Left lung (tissue), 10 donors: ENCODE data around the gene COX7A2. TPM values are rescaled to one million over a fixed set of nuclear protein-coding genes. Genes with fewer than 3 reads are reported as not detected.

Experiments
- ATAC-seq: fragments of 200-7000 bp; cut with Tn5 transposase; one replicate; pipeline ENCODE4 v1.9.1; 2020; ENCODE audit warnings: moderate library complexity
- DNase-seq, 4 donors: peaks; one replicate each; pipeline ENCODE4 v3.0.0-alpha.2; 2013 to 2020
- H3K27ac ChIP-seq, 2 donors: fragments of 200-600 bp; sonication (generic) in 1 of 2; one replicate each; pipeline versions ENCODE4 v1.5.0 to v1.8.0; 2020 to 2021
- H3K27me3 ChIP-seq, 2 donors: fragments of 200-600 bp; sonication (generic) in 1 of 2; one replicate each; pipeline versions ENCODE4 v1.5.0 to v1.8.0; 2020 to 2021
- H3K36me3 ChIP-seq, 2 donors: fragments of 200-600 bp; sonication (generic) in 1 of 2; one replicate each; pipeline versions ENCODE4 v1.5.0 to v1.8.0; 2020 to 2021
- H3K4me1 ChIP-seq, 2 donors: fragments of 200-600 bp; one replicate each; pipeline ENCODE4 v1.8.0; 2021
- H3K4me3 ChIP-seq, 2 donors: fragments of 200-600 bp; sonication (generic) in 1 of 2; one replicate each; pipeline versions ENCODE4 v1.5.0 to v1.8.0; 2020 to 2021; ENCODE audit warnings: mild to moderate bottlenecking in 1 of 2
- H3K9me3 ChIP-seq, 2 donors: fragments of 200-600 bp; sonication (generic) in 1 of 2; one replicate each; pipeline versions ENCODE4 v1.5.0 to v1.8.0; 2020 to 2021
- intact Hi-C, 2 donors: fragments of 100-400 bp; cut with DNase I; formaldehyde crosslinking; loops; one replicate each; pipeline versions ENCODE4 v1.11.2 to v1.14.2; 2022
- polyA plus RNA-seq, 6 donors: library from polyadenylated mRNA; unstranded; fragments of 120-200 nt; gene quantifications; one replicate each; pipeline ENCODE4 v1.2.1, GENCODE V29; 2013; ENCODE audit not compliant: insufficient read length in 6 of 6
- total RNA-seq, 2 donors: library from RNA; stranded (reverse); fragmentation: NEBNext Ultra II Directional; extraction: Animal tissue kit (Norgen Biotek cat#: 25700); gene quantifications; one replicate each; pipeline ENCODE4 v1.2.1, GENCODE V29; 2021
- TF ChIP-seq, protein P1 (sequence below), 2 donors: fragments of 200-600 bp; sonication (generic) in 1 of 2; IDR thresholded peaks; one replicate each; pipeline versions ENCODE4 v1.5.0 to v1.8.0; 2021; ENCODE audit warnings: antibody characterized with exemption in 2 of 2
- donor health status: DM: no; HTN: yes; CAD: no.
- donor health status: DM: no; HTN: no; CAD: no.

The COX7A2 gene
- total and polyA plus RNA-seq, 8 donors: 188 to 322 (median 215) TPM

DNA sequence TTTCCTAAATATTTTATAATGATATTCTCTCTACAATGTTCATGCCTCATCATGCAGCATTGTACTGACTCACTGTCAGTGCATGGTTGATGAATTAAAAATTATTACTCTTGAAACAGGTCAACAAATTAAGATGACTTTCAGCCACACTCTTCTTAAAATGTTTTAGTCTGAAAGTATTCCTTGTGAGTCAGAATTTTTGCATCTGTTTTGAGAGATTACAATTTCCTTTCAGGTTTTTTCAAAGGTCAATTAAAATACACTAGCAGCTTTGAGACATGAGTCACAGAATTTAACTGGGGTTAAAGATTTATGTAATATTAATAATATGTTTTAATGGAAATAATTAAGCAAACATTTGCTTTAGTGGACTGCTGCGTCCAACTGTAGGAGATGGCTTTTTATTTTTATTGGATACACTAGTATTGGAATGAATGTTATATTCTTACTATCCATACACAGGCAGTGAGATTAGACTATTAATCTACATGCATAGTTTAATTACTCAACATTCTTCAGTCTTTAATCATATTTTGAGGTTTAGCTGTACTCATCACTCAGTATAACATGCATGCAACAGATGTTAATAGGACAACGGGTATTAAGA is 47.4 kb downstream of the COX7A2 start:
- ATAC-seq: no peak
- H3K27ac ChIP-seq: no peak overlapping the region
- no peaks in the 10 kb centered on the region for H3K9me3 ChIP-seq
- H3K4me3 ChIP-seq: no peak overlapping the region
- no peak for DNase-seq
- intact Hi-C loops: no loop called here
- H3K27me3 ChIP-seq: peaks cover 0 to 35% of the 10 kb centered on the region in 2 donors
- no peaks in the 10 kb centered on the region for H3K36me3 ChIP-seq
- TF ChIP-seq, protein P1, sequence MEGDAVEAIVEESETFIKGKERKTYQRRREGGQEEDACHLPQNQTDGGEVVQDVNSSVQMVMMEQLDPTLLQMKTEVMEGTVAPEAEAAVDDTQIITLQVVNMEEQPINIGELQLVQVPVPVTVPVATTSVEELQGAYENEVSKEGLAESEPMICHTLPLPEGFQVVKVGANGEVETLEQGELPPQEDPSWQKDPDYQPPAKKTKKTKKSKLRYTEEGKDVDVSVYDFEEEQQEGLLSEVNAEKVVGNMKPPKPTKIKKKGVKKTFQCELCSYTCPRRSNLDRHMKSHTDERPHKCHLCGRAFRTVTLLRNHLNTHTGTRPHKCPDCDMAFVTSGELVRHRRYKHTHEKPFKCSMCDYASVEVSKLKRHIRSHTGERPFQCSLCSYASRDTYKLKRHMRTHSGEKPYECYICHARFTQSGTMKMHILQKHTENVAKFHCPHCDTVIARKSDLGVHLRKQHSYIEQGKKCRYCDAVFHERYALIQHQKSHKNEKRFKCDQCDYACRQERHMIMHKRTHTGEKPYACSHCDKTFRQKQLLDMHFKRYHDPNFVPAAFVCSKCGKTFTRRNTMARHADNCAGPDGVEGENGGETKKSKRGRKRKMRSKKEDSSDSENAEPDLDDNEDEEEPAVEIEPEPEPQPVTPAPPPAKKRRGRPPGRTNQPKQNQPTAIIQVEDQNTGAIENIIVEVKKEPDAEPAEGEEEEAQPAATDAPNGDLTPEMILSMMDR (IDR thresholded peaks at IDR 0.05): no peak
- H3K4me1 ChIP-seq: no peaks in the 10 kb centered on the region

DNA sequence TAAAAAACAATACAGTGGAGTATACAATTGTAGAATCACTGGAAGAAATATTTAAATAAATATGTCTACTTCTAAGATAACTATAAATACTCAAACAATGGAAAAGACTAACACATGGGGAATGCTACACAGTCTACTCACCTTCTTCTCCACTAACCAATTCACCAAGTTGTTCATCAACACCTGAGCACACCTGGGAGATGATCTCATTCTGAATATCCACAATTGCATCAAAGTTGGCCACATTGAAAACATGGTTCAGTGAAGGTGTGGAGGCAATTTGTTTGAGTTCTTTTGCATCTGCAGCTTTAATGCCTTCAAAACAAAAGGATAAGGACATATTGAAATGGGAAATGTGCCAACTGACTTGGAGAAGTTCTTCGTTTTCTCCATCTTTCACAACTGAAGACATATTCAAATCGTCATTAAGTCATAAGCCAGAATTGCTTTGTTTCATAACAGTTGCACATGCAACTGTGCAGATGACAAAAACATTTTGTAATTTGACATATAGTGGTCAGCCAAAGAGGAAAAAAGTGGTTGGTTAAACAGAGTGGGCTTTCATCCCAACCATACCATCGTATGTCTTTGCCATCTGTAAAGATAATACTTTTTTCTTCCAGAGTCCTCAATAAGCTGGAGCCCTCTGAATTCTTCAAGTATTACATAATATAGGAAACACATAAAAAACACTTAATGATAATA is 55.2 kb downstream of the COX7A2 start:
- TF ChIP-seq, protein P1 (IDR thresholded peaks at IDR 0.05): no peak
- DNase-seq: no peak
- ATAC-seq: no peak
- Histone ChIP-seq H3K27me3 (no peaks in the 10 kb centered on the region), H3K36me3 (no peaks in the 10 kb centered on the region), H3K4me3 (no peak overlapping the region), H3K27ac (no peak overlapping the region), H3K9me3 (no peaks in the 10 kb centered on the region), H3K4me1 (no peaks in the 10 kb centered on the region)
- intact Hi-C loops: no loop called here

Other genes with a start within 250 kb of the COX7A2 start
- gene COL12A1, start 37.7 kb downstream of the COX7A2 start, total RNA-seq: 10 to 100 TPM; 26.5 to 74.3 TPM
- 10 to 100 TPM; 23.1 to 44.2 (median 31.5) TPM for gene COL12A1, start 37.7 kb downstream of the COX7A2 start, polyA plus RNA-seq
- gene TMEM30A, start 41.0 kb upstream of the COX7A2 start, total RNA-seq: 100 to 1,000 TPM; 169 to 193 TPM
- gene TMEM30A, start 41.0 kb upstream of the COX7A2 start, polyA plus RNA-seq: 100 to 1,000 TPM; 135 to 176 (median 153) TPM
- gene FILIP1, start 250.0 kb upstream of the COX7A2 start, total RNA-seq: 10 to 100 TPM; 14.4 to 25.7 TPM
- 10 to 100 TPM; 26.0 to 45.2 (median 35.3) TPM for gene FILIP1, start 250.0 kb upstream of the COX7A2 start, polyA plus RNA-seq